GM12874 (cell line): ENCODE results near the gene DNAH5.

Source experiments
- CTCF ChIP-seq: IDR thresholded peaks from 2 replicates; pipeline ENCODE4 v1.5.1; 2011; ENCODE audit warnings: low read depth, mild to moderate bottlenecking, control low read depth, low read length, moderate library complexity; ENCODE audit not compliant: insufficient read depth

The DNAH5 gene

GRCh38 chr5:13919087-13919486 lies 25.4 kb downstream of the DNAH5 start:
- no peak for TF ChIP-seq CTCF

- no peak for TF ChIP-seq CTCF
These were observed 27.4 kb downstream of the DNAH5 start for GRCh38 chr5:13917061-13917460.

GRCh38 chr5:13913962-13914361 lies 30.5 kb downstream of the DNAH5 start:
- TF ChIP-seq CTCF = no peak

GRCh38 chr5:13910637-13911288 lies 33.7 kb downstream of the DNAH5 start:
- TF ChIP-seq CTCF = no peak

- TF ChIP-seq CTCF = no peak
These were observed 34.3 kb downstream of the DNAH5 start for GRCh38 chr5:13910201-13910600.

GRCh38 chr5:13909271-13909670 lies 35.2 kb downstream of the DNAH5 start:
- no peak for TF ChIP-seq CTCF

GRCh38 chr5:13898569-13898968 lies 45.9 kb downstream of the DNAH5 start:
- no peak for TF ChIP-seq CTCF
